Medulla oblongata (tissue), 1 donor: ENCODE results near the gene ZFYVE27.
A peak's percentile ranks its signal among the peaks of the same experiment; 100 is the strongest.

Experiments
- DNase-seq: peaks from one replicate; pipeline ENCODE4 v3.0.0-alpha.2; 2015; ENCODE audit errors: extremely low spot score

ZFYVE27 gene

GRCh38 chr10:97714401-97715258, 22.3 kb upstream of the ZFYVE27 start:
- no peak for DNase-seq

DNA sequence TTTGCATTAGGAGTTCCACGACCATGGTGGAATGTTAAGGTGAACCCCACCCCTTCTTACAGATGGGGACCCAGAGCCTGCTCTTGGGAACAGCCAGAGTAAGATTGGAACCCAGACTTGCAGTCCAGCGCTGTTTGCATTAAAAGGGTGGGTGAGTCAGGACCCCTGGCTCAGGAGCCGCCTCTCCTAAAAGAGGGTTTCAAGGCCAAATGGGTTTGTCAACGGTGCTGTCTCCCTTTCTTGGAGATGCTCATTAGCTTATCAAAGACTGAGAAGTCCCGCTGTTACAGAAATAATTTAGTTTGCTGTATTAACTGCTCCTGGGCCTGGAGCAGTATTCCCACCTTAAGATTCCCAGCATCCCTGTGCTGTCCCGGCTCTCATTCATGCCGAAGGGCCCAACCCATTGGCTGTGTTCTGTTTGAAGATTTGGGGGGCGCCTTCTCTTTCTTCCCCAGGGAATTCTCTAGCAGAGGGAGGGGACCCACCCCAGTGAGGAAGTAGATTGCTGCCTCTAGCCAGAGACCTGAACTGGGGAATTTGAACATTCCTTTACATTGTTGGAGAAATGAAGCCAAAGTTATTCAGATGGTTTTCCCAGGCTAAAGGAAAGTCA, 21.6 kb upstream of the ZFYVE27 start:
- DNase-seq, result no peak

DNA sequence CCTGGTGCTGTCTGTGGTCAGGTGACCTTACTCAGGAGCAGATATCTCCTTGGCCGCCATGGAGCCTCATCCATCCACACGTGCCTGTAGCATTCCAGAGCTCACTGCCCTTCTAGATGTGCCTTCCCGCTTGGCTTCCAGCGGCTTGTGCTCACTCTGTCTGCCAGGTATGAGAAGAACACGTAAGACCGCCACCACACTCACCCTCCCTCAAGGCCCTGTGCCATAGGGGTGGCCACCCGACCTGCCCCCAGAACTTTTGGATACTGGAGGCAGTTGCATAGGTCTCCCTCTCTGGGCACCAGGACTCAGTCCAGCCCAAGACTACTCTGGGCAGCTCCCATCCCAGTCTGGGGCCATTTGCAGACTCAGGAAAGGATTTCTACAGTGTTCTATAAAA, 19.3 kb upstream of the ZFYVE27 start:
- DNase-seq, result no peak

- DNase-seq, result peak; percentile 95
Observed at GRCh38 chr10:97718178-97718577, 18.8 kb upstream of the ZFYVE27 start.

GRCh38 chr10:97718659-97719142, 18.2 kb upstream of the ZFYVE27 start:
- no peak for DNase-seq

DNA sequence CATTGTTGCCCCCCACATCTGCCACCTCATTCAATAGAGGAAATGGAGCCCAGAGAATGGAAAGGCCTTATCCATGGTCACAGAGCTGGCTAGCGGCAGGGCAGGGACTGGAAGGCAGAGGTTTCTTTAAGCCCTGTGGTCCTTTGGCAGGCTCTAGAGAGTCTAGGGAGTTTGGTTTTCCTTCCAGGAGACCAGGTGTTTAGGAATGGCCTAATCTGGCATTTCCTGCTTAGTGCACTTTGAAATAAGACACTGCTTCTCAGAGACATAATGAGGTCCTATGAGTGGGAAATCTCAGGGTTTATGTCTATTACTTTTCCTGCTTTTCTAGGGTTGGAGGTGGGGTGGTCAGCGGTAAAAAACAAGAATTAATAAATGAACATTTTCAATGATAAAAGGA, 17.3 kb upstream of the ZFYVE27 start:
- DNase-seq, result no peak

DNA sequence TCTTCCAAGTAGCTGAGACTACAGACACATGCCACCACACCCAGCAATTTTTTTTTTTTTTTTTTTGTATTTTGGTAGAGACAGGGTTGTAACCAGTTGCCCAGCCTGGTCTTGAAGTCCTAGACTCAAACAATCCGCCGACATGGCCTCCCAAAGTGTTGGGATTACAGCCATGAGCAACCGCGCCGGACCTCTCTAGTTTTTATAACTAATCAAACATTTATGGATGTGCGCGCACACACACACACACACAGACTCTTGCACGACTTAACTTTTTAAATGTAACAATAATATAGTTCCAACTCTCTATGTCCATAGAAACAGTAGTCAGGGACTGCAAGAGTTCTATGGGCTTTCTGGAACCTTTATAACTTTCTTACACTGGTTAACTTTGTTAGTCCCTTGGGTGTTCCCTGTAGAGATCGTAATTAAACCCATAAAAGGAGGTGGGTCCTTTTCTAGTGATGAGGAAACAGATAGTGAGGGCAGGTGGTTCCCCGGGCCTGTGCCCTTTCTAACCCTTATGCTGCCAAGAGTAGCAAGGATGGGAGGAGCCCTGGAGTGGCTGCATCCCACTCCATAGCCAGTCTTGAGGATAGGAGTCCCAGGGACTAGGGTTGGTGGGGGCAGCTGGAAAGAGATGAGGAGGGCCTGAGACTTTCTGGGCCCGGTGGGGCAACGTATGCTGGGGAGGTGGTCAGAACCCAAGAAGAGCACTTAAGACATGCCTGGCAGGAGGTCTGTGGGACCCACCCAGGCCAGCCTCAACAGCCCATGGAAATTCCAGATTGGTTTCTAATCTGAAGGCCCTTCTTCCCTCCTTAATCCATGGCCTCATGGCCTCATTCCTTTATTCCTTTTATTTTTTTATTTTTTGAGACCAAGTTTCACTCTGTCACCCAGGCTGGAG, 14.8 kb upstream of the ZFYVE27 start:
- DNase-seq, result no peak

DNA sequence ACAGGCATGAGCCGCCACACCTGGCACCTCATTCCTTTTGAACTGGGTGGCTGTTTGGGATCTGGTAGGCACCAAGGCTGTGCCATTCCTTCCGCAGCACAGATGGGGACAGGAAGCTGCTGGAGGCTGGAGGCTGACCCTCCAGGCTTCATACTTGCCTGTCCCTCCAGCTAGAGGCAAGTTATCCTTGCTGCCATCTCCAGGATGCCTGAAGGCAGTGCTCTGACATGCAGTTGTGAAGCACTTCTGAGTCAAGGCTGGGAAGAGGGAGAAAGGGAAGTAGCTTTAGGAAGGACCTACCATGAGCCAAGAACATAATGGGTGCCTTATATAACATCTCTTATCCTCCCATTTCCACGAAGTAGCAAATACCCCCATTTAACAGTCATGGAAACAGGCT, 13.9 kb upstream of the ZFYVE27 start:
- DNase-seq, result no peak

DNA sequence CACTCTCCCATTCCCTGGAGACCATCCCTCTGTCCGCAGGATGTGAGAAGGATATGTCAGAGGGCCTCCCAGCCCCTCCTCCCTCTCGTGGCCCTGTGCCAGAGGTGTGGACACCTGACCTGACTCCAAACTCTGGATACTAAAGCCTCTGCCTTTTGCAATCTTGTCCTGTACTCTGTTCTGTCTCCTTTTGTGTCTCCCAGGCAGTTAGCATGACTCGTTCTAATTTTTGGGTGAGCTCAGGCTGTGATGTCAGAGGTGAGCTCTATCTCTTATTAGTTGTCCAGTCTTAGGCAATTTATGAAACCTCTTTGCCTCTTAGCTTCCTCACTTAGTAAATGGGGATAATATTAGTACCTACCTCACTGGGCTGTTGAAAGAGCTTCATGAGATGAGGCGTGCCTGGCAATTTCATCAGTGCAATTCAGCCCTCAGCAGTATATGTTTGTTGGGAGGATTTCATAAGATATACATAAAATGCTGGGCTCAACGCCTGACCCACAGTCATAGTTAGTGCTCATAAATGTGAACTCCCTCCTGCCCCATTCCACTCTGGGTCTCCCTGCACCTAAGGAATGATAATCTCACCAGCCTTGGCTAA, 12.5 kb upstream of the ZFYVE27 start:
- no peak for DNase-seq

DNA sequence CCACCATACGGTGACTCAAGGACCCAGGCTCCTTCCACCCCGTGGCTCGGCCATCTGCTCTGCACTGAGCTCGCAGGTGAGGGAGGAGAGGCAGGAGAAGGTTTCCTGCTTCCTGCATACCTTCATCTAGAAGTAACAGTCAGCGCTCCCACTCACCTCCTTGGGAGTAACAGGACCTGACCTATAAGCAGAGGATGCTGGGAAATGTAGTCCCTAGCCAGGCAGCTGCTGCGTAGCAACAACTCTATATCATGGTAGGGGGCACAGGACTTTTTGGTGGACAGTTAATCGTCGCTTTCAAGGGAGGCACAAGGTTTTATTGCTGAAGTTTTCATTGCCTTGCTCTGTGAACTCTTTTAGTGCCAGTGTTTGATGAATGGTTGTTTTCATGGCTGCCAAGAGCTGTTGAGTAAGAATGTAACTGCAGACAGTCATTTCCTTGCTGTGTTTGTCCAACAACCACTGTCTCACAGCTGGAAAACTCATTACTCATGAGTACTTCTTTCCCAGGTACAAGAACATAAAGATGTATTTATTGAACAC, 10.2 kb upstream of the ZFYVE27 start:
- DNase-seq, result peak; percentile 33

- no peak for DNase-seq
Observed at GRCh38 chr10:97729014-97729413, 7.9 kb upstream of the ZFYVE27 start.

DNA sequence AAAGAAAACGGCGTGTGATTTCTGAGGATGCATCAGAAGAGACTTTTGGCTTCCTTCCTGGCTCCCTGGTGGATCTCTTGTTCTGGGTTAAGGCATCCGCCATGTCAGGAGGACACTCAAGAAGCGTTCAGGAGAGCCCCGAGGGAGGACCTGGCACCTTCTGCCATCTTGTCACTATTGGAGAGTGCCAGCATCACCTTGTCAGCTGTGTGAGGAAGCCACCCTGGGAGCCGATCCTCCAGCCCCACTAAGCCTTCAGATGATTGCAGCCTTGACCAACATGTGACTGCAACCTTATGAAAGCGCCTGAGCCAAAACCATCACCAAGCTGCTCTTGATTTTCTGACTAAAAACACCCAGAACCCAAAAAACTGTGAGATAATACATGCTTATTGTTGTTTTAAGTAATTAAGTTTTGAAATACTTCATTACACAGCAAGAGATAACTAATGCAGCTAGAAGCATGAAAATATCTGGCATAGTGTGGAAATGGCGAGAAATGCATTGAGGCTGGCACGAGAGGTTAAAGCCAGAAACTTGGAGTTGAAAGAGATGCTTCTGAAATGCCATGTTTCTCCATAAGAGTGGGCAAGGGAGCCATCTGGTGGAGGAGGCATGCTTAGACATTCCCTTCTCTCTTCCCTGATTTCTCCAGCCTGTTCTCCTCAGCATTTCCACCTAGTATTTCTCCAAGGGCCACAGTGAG, 5.4 kb upstream of the ZFYVE27 start:
- peak; percentile 94 for DNase-seq

- DNase-seq, result no peak
Observed at GRCh38 chr10:97732052-97732359, 4.9 kb upstream of the ZFYVE27 start.

DNA sequence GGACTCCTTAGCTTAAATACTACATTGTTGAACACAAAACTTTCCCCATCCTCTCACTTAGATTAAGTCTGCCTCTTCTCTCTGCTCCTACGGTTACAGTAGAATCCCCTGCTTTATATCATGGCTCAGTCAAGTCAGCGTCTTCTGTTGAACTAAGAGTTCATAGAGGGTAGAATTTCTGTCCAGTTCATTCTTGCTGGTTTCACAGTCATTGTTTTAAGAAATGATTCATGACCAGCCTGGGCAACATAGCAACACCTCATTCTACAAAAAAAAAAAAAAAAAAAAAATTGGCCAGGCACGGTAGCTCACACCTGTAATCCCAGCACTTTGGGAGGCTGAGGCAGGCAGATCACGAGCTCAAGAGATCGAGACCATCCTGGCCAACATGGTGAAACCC, 3.7 kb upstream of the ZFYVE27 start:
- DNase-seq, result no peak

DNA sequence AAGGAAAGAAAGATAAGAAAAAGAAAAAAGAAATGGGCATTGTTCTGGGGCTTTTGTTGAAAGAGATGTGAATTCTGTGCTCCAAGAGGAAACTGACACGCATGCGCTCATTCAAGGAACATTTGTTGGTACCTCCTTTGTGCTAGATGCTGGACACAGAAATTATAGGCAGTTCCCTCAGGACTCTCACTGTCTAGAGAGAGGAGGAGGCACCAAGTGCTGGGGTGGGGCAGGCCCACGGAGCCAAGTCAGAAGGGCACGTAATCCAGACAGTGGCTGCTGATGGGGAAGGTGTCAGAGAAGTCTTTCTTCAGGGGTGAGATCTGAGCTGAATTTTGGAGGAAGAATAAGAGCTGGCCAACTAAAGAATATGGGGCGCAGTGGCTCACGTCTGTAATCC, 2.9 kb upstream of the ZFYVE27 start:
- no peak for DNase-seq

GRCh38 chr10:97736403-97736901, 476 bp upstream of the ZFYVE27 start:
- DNase-seq, result no peak

- DNase-seq, result peak; percentile 11
Observed at GRCh38 chr10:97737770-97738265, 890 bp downstream of the ZFYVE27 start.

- DNase-seq, result no peak
Observed at GRCh38 chr10:97738616-97739015, 1.7 kb downstream of the ZFYVE27 start.

DNA sequence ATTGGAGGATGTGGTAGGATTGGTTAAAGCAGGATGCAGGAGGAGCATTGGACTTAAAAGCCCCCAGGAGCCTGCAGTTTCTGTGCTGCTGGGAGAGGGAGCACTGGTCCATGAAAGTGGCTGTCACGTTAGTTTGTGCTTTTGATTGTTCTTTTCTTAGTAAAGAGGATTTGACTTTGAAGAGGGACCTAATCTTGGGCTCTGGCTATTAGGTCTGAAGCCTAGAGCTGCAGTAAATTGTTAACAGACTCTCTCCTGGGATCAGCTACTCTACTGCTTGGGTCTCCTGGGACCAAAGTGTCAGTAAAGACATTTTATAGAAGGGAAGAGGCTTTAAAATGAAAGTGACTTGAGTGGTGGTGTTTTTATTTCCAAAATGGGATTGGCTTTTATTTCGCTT, 3.7 kb downstream of the ZFYVE27 start:
- DNase-seq, result no peak

- DNase-seq, result no peak
Observed at GRCh38 chr10:97743169-97743943, 6.4 kb downstream of the ZFYVE27 start.
